ENCODE data around the gene MAPK1IP1L. TPM values are rescaled to one million over a fixed set of nuclear protein-coding genes. Genes with fewer than 3 reads are reported as not detected.
A peak's percentile ranks its signal among the peaks of the same experiment; 100 is the strongest.

Gene MAPK1IP1L
- total RNA-seq, 5 donors from 2014 or later (not counting 1 experiment from before 2014, with no cell fraction given) = 68.7 to 153 (median 73.4) TPM

DNA sequence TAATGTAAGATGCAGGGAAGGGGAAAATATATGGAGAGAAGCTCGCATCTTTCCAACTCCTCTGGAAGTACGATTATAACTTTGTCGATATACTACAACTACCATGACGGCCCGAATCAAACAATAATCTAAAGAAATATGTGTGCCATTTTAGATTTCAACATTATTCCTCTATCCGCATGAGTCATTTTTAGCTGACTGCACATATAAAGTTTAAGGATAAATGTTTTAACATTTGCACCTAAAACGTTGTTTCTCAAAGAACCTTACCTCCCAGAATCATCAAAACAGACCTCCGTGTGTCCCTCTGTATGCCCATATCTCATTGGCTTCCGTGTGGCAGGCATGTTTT lies 25.0 kb upstream of the MAPK1IP1L start:
- ChIA-PET CTCF (interaction anchor here (0.6 to 1.6 kb wide), 7 partner anchors 25 to 462 kb away, joined by 3 to 15 read pairs (median 3); partner anchors contain the start of gene MAPK1IP1L (in 2 of the 2)), POLR2A (interaction anchor here (0.7 to 2.4 kb wide), 6 partner anchors 19 to 142 kb away, joined by 3 to 17 read pairs (median 6); partner anchors contain the start of gene MAPK1IP1L (in 2 of the 2))
- peak overlapping the region; percentile 83 to 98 for H3K4me3 ChIP-seq (ENCODE audit: control insufficient read depth in 1 of 2, extremely low read depth in 1 of 2, low read length in 1 of 2)
- H3K4me1 Mint-ChIP-seq = peaks cover 47 to 55% (median 49%) of the 10 kb centered on the region in 3 donors
- H3K36me3 ChIP-seq (ENCODE audit: control insufficient read depth in 2 of 2, extremely low read depth in 1 of 2, insufficient read depth in 1 of 2, low read length in 1 of 2) = no peaks in the 10 kb centered on the region
- H3K9me3 Mint-ChIP-seq = no peaks in the 10 kb centered on the region
- peaks cover 2% of the 10 kb centered on the region for H3K36me3 Mint-ChIP-seq
- no peaks in the 10 kb centered on the region for H3K27me3 ChIP-seq (replicated peaks in 1 of 2; ENCODE audit: control insufficient read depth in 2 of 2, extremely low read depth in 1 of 2, insufficient read depth in 2 of 2, low read length in 1 of 2)
- H3K27ac Mint-ChIP-seq = peak overlapping the region; percentile 83 to 89
- WGBS (ENCODE audit: insufficient coverage) = no CpG with 5 or more reads among the region's 9 CpGs
- no peaks in the 10 kb centered on the region for H3K9me3 ChIP-seq
- H3K27me3 Mint-ChIP-seq = no peaks in the 10 kb centered on the region
- ATAC-seq (replicated peaks in 1 of 4) (no peak), DNase-seq (no peak)
- H3K4me1 ChIP-seq (ENCODE audit: control insufficient read depth in 1 of 2, extremely low read depth in 1 of 2, insufficient read depth in 2 of 2, low read length in 2 of 2) = peaks cover 9 to 26% of the 10 kb centered on the region in 2 experiments
- peak overlapping the region; percentile 91 to 92 (median 91) for H3K4me3 Mint-ChIP-seq
- peak overlapping the region; percentile 86 for H3K27ac ChIP-seq (ENCODE audit: low read length)

DNA sequence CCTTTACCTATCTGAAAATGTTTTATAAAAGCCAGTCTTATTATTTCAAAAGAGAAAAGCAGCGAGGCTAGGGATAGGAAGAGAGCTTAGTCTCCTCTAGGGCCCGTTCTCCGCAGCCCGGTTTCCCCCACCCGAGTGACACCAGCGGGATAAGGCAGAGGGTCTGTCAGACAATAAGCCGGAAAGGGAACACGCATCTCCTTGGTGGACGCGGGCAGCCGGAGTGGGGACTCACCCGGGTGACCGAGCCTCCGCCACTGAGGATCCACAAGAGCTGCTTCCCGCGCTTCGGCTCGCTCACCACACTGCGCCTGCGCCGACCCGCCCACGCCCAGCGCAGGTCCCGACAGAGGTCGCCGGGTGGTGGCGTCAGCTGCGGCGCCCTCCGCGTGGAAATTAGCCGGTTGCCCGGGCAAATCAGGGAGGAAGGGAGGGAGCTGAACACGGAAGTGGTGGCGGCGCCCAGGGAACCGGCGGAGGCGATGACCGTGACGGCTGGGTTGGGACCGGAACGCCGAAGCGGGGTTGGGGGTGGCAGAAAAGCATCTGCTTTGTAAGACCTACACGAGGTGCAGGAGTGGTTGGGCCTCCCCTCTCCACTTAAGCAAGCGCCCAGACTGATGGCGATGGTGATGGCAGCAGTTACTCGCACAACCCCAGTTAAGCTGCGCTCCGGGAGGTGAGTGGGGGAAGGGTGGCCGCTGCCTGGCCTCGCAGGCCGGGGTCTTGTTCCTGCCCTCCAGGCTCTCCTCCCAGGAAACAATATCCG lies 24.5 kb upstream of the MAPK1IP1L start, which contains the start of the genes SOCS4 and WDHD1:
Gene SOCS4 (plus strand): TSS at position 444 of the 769 bp plus-strand sequence. CDS start 15,806 bp downstream, outside the sequence.
Gene WDHD1 (minus strand): TSS at position 307 of the 769 bp plus-strand sequence. CDS start 312 bp downstream, outside the sequence.
- POLR2A ChIA-PET = interaction anchor here (0.7 to 2.4 kb wide), 7 partner anchors 18 to 164 kb away, joined by 3 to 17 read pairs (median 5); partner anchors contain the start of genes MAPK1IP1L (in 2 of the 2) and DLGAP5 (in 1 of the 2)
- DNase-seq = peak; percentile 88 to 98 (median 93)
- WGBS (ENCODE audit: insufficient coverage) = 0% methylated on average over 45 of the region's 56 CpGs

GRCh38 chr14:55028066-55028465 lies 23.4 kb upstream of the MAPK1IP1L start:
- no peak overlapping the region for H3K27ac ChIP-seq (ENCODE audit: low read length)

More for the DNA sequence above, 24.5 kb upstream of the MAPK1IP1L start, which contains the start of the genes SOCS4 and WDHD1:
- H3K27me3 Mint-ChIP-seq = no peaks in the 10 kb centered on the region
- Histone ChIP-seq H3K36me3 (ENCODE audit: control insufficient read depth in 2 of 2, extremely low read depth in 1 of 2, insufficient read depth in 1 of 2, low read length in 1 of 2) (no peaks in the 10 kb centered on the region), H3K4me3 (ENCODE audit: control insufficient read depth in 1 of 2, extremely low read depth in 1 of 2, low read length in 1 of 2) (peak within 1 kb of the TSS; percentile 83 to 98), H3K4me1 (ENCODE audit: control insufficient read depth in 1 of 2, extremely low read depth in 1 of 2, insufficient read depth in 2 of 2, low read length in 2 of 2) (peaks cover 9 to 26% of the 10 kb centered on the region in 2 experiments), H3K9me3 (no peaks in the 10 kb centered on the region), H3K27me3 (replicated peaks in 1 of 2; ENCODE audit: control insufficient read depth in 2 of 2, extremely low read depth in 1 of 2, insufficient read depth in 2 of 2, low read length in 1 of 2) (no peaks in the 10 kb centered on the region), H3K27ac (ENCODE audit: low read length) (peak within 1 kb of the TSS; percentile 86)
- H3K27ac Mint-ChIP-seq = peak within 1 kb of the TSS; percentile 83 to 89
- ATAC-seq (replicated peaks in 1 of 4) = peak; percentile 90 to 94 (median 94)
- peaks cover 49 to 58% (median 53%) of the 10 kb centered on the region in 3 donors for H3K4me1 Mint-ChIP-seq
- H3K9me3 Mint-ChIP-seq = no peaks in the 10 kb centered on the region
- peak within 1 kb of the TSS; percentile 91 to 92 (median 91) for H3K4me3 Mint-ChIP-seq
- peaks cover 3% of the 10 kb centered on the region for H3K36me3 Mint-ChIP-seq
- CTCF ChIA-PET = interaction anchor here (0.6 to 1.6 kb wide), 9 partner anchors 24 to 463 kb away, joined by 3 to 15 read pairs (median 3); partner anchors contain the start of gene MAPK1IP1L (in 2 of the 2)

GRCh38 chr14:55028476-55028875 lies 23.0 kb upstream of the MAPK1IP1L start:
- CTCF ChIA-PET = interaction anchor here in 1 of 2 donors (1.3 to 1.4 kb wide), 2 partner anchors 17 to 23 kb away, joined by 6 read pairs; partner anchors contain the start of gene MAPK1IP1L
- H3K4me3 Mint-ChIP-seq = peak overlapping the region; percentile 91 to 92 (median 91)
- H3K27me3 ChIP-seq (replicated peaks in 1 of 2; ENCODE audit: control insufficient read depth in 2 of 2, extremely low read depth in 1 of 2, insufficient read depth in 2 of 2, low read length in 1 of 2) = no peaks in the 10 kb centered on the region
- no peak overlapping the region for H3K27ac ChIP-seq (ENCODE audit: low read length)
- no peaks in the 10 kb centered on the region for H3K36me3 ChIP-seq (ENCODE audit: control insufficient read depth in 2 of 2, extremely low read depth in 1 of 2, insufficient read depth in 1 of 2, low read length in 1 of 2)
- peaks cover 3% of the 10 kb centered on the region for H3K36me3 Mint-ChIP-seq
- H3K9me3 Mint-ChIP-seq = no peaks in the 10 kb centered on the region
- ATAC-seq (replicated peaks in 1 of 4) = no peak
- DNase-seq = no peak
- no peak overlapping the region for H3K27ac Mint-ChIP-seq
- peaks cover 9 to 26% of the 10 kb centered on the region in 2 experiments for H3K4me1 ChIP-seq (ENCODE audit: control insufficient read depth in 1 of 2, extremely low read depth in 1 of 2, insufficient read depth in 2 of 2, low read length in 2 of 2)
- WGBS (ENCODE audit: insufficient coverage) = no CpG with 5 or more reads among the region's 4 CpGs
- H3K9me3 ChIP-seq = no peaks in the 10 kb centered on the region
- no peak overlapping the region for H3K4me3 ChIP-seq (ENCODE audit: control insufficient read depth in 1 of 2, extremely low read depth in 1 of 2, low read length in 1 of 2)
- POLR2A ChIA-PET = interaction anchor here in 1 of 2 donors (0.6 to 0.8 kb wide), 3 partner anchors 9 to 44 kb away, joined by 3 to 4 read pairs (median 3); partner anchors contain the start of gene MAPK1IP1L
- peaks cover 49 to 58% (median 55%) of the 10 kb centered on the region in 3 donors for H3K4me1 Mint-ChIP-seq
- no peaks in the 10 kb centered on the region for H3K27me3 Mint-ChIP-seq

More at GRCh38 chr14:55028066-55028465, 23.4 kb upstream of the MAPK1IP1L start:
- DNase-seq (no peak), ATAC-seq (replicated peaks in 1 of 4) (no peak)
- Histone ChIP-seq H3K4me3 (ENCODE audit: control insufficient read depth in 1 of 2, extremely low read depth in 1 of 2, low read length in 1 of 2) (peak overlapping the region; percentile 83 to 98), H3K4me1 (ENCODE audit: control insufficient read depth in 1 of 2, extremely low read depth in 1 of 2, insufficient read depth in 2 of 2, low read length in 2 of 2) (peaks cover 9 to 26% of the 10 kb centered on the region in 2 experiments), H3K27me3 (replicated peaks in 1 of 2; ENCODE audit: control insufficient read depth in 2 of 2, extremely low read depth in 1 of 2, insufficient read depth in 2 of 2, low read length in 1 of 2) (no peaks in the 10 kb centered on the region), H3K9me3 (no peaks in the 10 kb centered on the region), H3K36me3 (ENCODE audit: control insufficient read depth in 2 of 2, extremely low read depth in 1 of 2, insufficient read depth in 1 of 2, low read length in 1 of 2) (no peaks in the 10 kb centered on the region)
- Mint-ChIP-seq H3K27me3 (no peaks in the 10 kb centered on the region), H3K27ac (peak overlapping the region in 1 of 2 donors; percentile 83), H3K36me3 (peaks cover 3% of the 10 kb centered on the region), H3K9me3 (no peaks in the 10 kb centered on the region), H3K4me3 (peak overlapping the region; percentile 91 to 92 (median 91)), H3K4me1 (peaks cover 49 to 58% (median 55%) of the 10 kb centered on the region in 3 donors)
- ChIA-PET POLR2A (interaction anchor here in 1 of 2 donors (0.6 to 2.4 kb wide), 4 partner anchors 9 to 44 kb away, joined by 3 to 17 read pairs (median 6); partner anchors contain the start of gene MAPK1IP1L), CTCF (interaction anchor here in 1 of 2 donors (1.3 to 1.4 kb wide), 2 partner anchors 18 to 23 kb away, joined by 6 read pairs; partner anchors contain the start of gene MAPK1IP1L)
- 35% methylated on average over 2 of the region's 8 CpGs for WGBS (ENCODE audit: insufficient coverage)

GRCh38 chr14:55031190-55031589 lies 20.3 kb upstream of the MAPK1IP1L start:
- Mint-ChIP-seq H3K9me3 (no peaks in the 10 kb centered on the region), H3K36me3 (peaks cover 12% of the 10 kb centered on the region), H3K4me3 (no peak overlapping the region), H3K27ac (no peak overlapping the region), H3K27me3 (no peaks in the 10 kb centered on the region), H3K4me1 (peaks cover 38 to 49% (median 46%) of the 10 kb centered on the region in 3 donors)
- Histone ChIP-seq H3K4me3 (ENCODE audit: control insufficient read depth in 1 of 2, extremely low read depth in 1 of 2, low read length in 1 of 2) (no peak overlapping the region), H3K27ac (ENCODE audit: low read length) (no peak overlapping the region), H3K27me3 (replicated peaks in 1 of 2; ENCODE audit: control insufficient read depth in 2 of 2, extremely low read depth in 1 of 2, insufficient read depth in 2 of 2, low read length in 1 of 2) (no peaks in the 10 kb centered on the region), H3K4me1 (ENCODE audit: control insufficient read depth in 1 of 2, extremely low read depth in 1 of 2, insufficient read depth in 2 of 2, low read length in 2 of 2) (peaks cover 7 to 20% of the 10 kb centered on the region in 2 experiments), H3K36me3 (ENCODE audit: control insufficient read depth in 2 of 2, extremely low read depth in 1 of 2, insufficient read depth in 1 of 2, low read length in 1 of 2) (peaks cover 8 to 10% of the 10 kb centered on the region in 2 donors), H3K9me3 (no peaks in the 10 kb centered on the region)
- no CpG with 5 or more reads among the region's 2 CpGs for WGBS (ENCODE audit: insufficient coverage)
- ATAC-seq (replicated peaks in 1 of 4) (no peak), DNase-seq (no peak)
- ChIA-PET POLR2A (interaction anchor here (0.6 to 1.7 kb wide), 5 partner anchors 15 to 76 kb away, joined by 3 to 16 read pairs (median 5); partner anchors contain the start of gene MAPK1IP1L (in 1 of the 2)), CTCF (interaction anchor here (0.5 to 1.9 kb wide), 3 partner anchors 15 to 34 kb away, joined by 3 to 14 read pairs (median 4); partner anchors contain the start of gene MAPK1IP1L (in 1 of the 2))

All from T-cell (primary cell).